GM12878 (cell line): ENCODE results near the gene MGLL. TPM values are rescaled to one million over a fixed set of nuclear protein-coding genes. Genes with fewer than 3 reads are reported as not detected.

Source experiments
- ATAC-seq: fragments of 200-7000 bp; cut with Tn5 transposase; 3 replicates; pipeline ENCODE4 v1.9.1; 2020; ENCODE audit warnings: mild to moderate bottlenecking, moderate library complexity
- BruUV-seq: library from RNA; stranded (reverse); fragments of 400-500 nt; replicated peaks from 2 replicates; lab custom pipeline; 2021; lab: Mats Ljungman, UMichigan
- CTCF ChIA-PET: fragments of 300-600 bp; sonication (Branson Sonifier 250); formaldehyde crosslinking; extraction: SDS; loops from one replicate; lab custom pipeline; 2021; ENCODE audit warnings: inconsistent platforms; lab: Yijun Ruan, JAX
- POLR2A ChIA-PET: fragments of 350-600 bp; formaldehyde crosslinking; extraction: SDS; loops from one replicate; lab custom pipeline; 2021; ENCODE audit warnings: inconsistent platforms; lab: Charles Lee
- RAD21 ChIA-PET: fragments of 300-600 bp; sonication (Branson Sonifier 250); formaldehyde crosslinking; loops from one replicate; lab custom pipeline; 2023; ENCODE audit warnings: antibody characterized with exemption; ENCODE audit not compliant: unreplicated experiment; lab: Charles Lee
- SMC1A ChIA-PET: fragments of 300-600 bp; sonication (Branson Sonifier 250); formaldehyde crosslinking; loops from one replicate; lab custom pipeline; 2023; ENCODE audit not compliant: unreplicated experiment, uncharacterized antibody; lab: Charles Lee
- DNase-seq: peaks from one replicate; pipeline ENCODE4 v3.0.0-alpha.2; 2011; ENCODE audit warnings: low read depth, low spot score
- FAIRE-seq: peaks from 3 replicates; lab custom pipeline; 2011; peaks lifted over from hg19 to GRCh38; lab: Jason Lieb, UNC
- H2AFZ ChIP-seq: 2 replicates; pipeline ENCODE4 v1.6.0; 2011; ENCODE audit warnings: low read depth, low read length, control low read depth; ENCODE audit not compliant: control insufficient read depth
- H3K27ac ChIP-seq: 2 replicates; pipeline ENCODE4 v1.5.1; 2011; ENCODE audit warnings: control low read depth; ENCODE audit not compliant: control insufficient read depth, insufficient read depth
- H3K27me3 ChIP-seq, 2 experiments: replicated peaks in 1 of 2; 2 replicates each; pipeline versions ENCODE4 v1.6.0 to v1.6.1; 2011; ENCODE audit warnings: low read length in 1 of 2; ENCODE audit not compliant: control insufficient read depth in 2 of 2, insufficient read depth in 2 of 2
- H3K36me3 ChIP-seq, 2 experiments: 2 replicates each; pipeline ENCODE4 v1.5.1; 2011; ENCODE audit warnings: low read length in 1 of 2; ENCODE audit not compliant: control insufficient read depth in 2 of 2, insufficient read depth in 2 of 2
- H3K4me1 ChIP-seq: 2 replicates; pipeline ENCODE4 v1.6.1; 2011; ENCODE audit warnings: mild to moderate bottlenecking, low read length, moderate library complexity, mixed read lengths; ENCODE audit not compliant: control insufficient read depth, insufficient read depth
- H3K4me2 ChIP-seq: 2 replicates; pipeline ENCODE4 v1.6.0; 2011; ENCODE audit warnings: control low read depth; ENCODE audit not compliant: control insufficient read depth, insufficient read depth
- H3K4me3 ChIP-seq: fragments of 200-600 bp; sonication (generic); 2 replicates; pipeline ENCODE4 v1.5.1; 2016
- H3K79me2 ChIP-seq: 2 replicates; pipeline ENCODE4 v1.6.0; 2011; ENCODE audit warnings: low read length; ENCODE audit not compliant: control insufficient read depth, insufficient read depth
- H3K9ac ChIP-seq: 2 replicates; pipeline ENCODE4 v1.8.0; 2011; ENCODE audit warnings: low read length, control low read depth, mixed read lengths; ENCODE audit not compliant: control insufficient read depth, insufficient read depth
- H3K9me3 ChIP-seq: replicated peaks from 3 replicates; pipeline ENCODE4 v1.5.1; 2011; ENCODE audit warnings: mild to moderate bottlenecking, low read length; ENCODE audit not compliant: control insufficient read depth, insufficient read depth
- H4K20me1 ChIP-seq: 2 replicates; pipeline ENCODE4 v1.6.0; 2011; ENCODE audit not compliant: control insufficient read depth, insufficient read depth
- CBFB ChIP-seq: IDR thresholded peaks from 2 replicates; pipeline ENCODE4 v1.6.1; 2016; ENCODE audit warnings: antibody characterized with exemption, low read depth
- LARP7 ChIP-seq: fragments of 450-650 bp; IDR thresholded peaks from 2 replicates; pipeline ENCODE4 v1.6.1; 2017; ENCODE audit warnings: mild to moderate bottlenecking
- MAX ChIP-seq: IDR thresholded peaks from 2 replicates; pipeline ENCODE4 v1.6.1; 2012; ENCODE audit warnings: low read depth, low read length, improper control_type of control experiment
- NFYB ChIP-seq: IDR thresholded peaks from 2 replicates; pipeline ENCODE4 v1.6.1; 2011; ENCODE audit warnings: low read depth, mild to moderate bottlenecking, low read length, improper control_type of control experiment, moderate library complexity; ENCODE audit not compliant: insufficient read depth
- PAX8 ChIP-seq: fragments of 450-650 bp; IDR thresholded peaks from 2 replicates; pipeline ENCODE4 v1.6.1; 2017; ENCODE audit warnings: mild to moderate bottlenecking, moderate library complexity
- RELA ChIP-seq: fragments of 450-650 bp; IDR thresholded peaks from 2 replicates; pipeline ENCODE4 v1.8.0; 2014; ENCODE audit warnings: borderline replicate concordance; ENCODE audit not compliant: partially characterized antibody
- SREBF2 ChIP-seq: IDR thresholded peaks from 2 replicates; pipeline ENCODE4 v1.6.1; 2012; ENCODE audit warnings: mild to moderate bottlenecking, low read length
- SUPT20H ChIP-seq: IDR thresholded peaks from 2 replicates; pipeline ENCODE4 v1.6.1; 2011; ENCODE audit warnings: low read depth, mild to moderate bottlenecking, low read length, moderate library complexity, borderline replicate concordance; ENCODE audit not compliant: control insufficient read depth
- TCF3 ChIP-seq: IDR thresholded peaks from 2 replicates; pipeline ENCODE4 v1.6.1; 2012; ENCODE audit warnings: low read depth, mild to moderate bottlenecking, low read length, borderline replicate concordance; ENCODE audit not compliant: insufficient read depth
- WGBS: methylation state at CpG from one replicate; pipeline ENCODE4 v1.1.6; 2016; ENCODE audit warnings: low lambda C conversion rate; ENCODE audit not compliant: insufficient replicate concordance, insufficient coverage; ENCODE audit errors: missing lambda C conversion rate; 5-methylcytosine and 5-hydroxymethylcytosine counted together
- in situ Hi-C: fragments of 300-500 bp; cut with MboI; formaldehyde crosslinking; loops from 9 replicates; pipeline ENCODE4 v1.14.3; 2018; ENCODE audit warnings: mixed read lengths
- intact Hi-C: fragments of 100-400 bp; cut with micrococcal nuclease; formaldehyde crosslinking; loops from one replicate; pipeline ENCODE4 v1.14.2; 2022; ENCODE audit not compliant: unreplicated experiment
- polyA plus RNA-seq, 11 experiments: library from polyadenylated mRNA; depleted of rRNA in 4 of 11; unstranded in 6 of 11; stranded (reverse) in 5 of 11; fragments of >200 nt; fragmentation: Nextera tagmentation in 4 of 11; fragmentation: Illumina TruSeq in 1 of 11; extraction: Ambion mirVana in 4 of 11; extraction: Trizol in 1 of 11; gene quantifications; 1 replicate in 1 of 11; 2 replicates in 10 of 11; pipeline versions ENCODE4 v1.2.1 to v1.2.3, GENCODE V29; 2011 to 2016; ENCODE audit warnings: inconsistent platforms in 2 of 11, missing spikeins in 2 of 11, low read depth in 1 of 11
- total RNA-seq, 4 experiments: library from RNA; depleted of rRNA in 3 of 4; stranded (reverse); fragments of >200 nt in 3 of 4; fragmentation: Illumina TruSeq in 1 of 4; extraction: Trizol in 1 of 4; gene quantifications; 2 replicates each; pipeline versions ENCODE4 v1.2.1 to v1.2.3, GENCODE V29; 2013 to 2021
- TF ChIP-seq, protein P1 (sequence below): IDR thresholded peaks from 2 replicates; pipeline ENCODE4 v1.6.1; 2011; ENCODE audit warnings: low read depth, low read length, improper control_type of control experiment, borderline replicate concordance

Gene MGLL
- total and polyA plus RNA-seq, 10 of the 15 experiments (the other 5 are each of a cell fraction or from before 2014, with no cell fraction given) = 44.9 to 177 (median 72.9) TPM

DNA sequence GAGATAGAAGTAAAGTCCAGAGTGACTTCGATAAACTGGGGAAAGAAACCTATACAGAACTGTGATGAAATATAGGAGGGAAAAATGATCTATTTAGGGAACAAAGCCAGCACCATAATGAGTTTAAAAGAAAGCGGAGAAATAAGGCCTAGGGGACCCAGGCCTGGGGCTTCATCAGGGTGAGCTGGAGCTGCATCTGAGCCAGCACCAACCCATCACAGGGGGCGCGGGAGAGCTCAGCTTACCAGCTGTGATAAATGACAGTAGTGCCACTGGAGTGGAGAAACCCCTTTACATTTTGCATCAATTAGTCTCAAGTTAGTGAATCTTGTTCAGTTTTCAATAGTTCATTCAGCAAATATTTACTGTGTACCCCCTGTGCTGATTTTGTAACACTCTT is 172.1 kb downstream of the MGLL start:
- H3K9me3 ChIP-seq = no peaks in the 10 kb centered on the region
- TF ChIP-seq CBFB (no peak), SUPT20H (no peak), NFYB (no peak), PAX8 (no peak), MAX (no peak), SREBF2 (no peak), RELA (no peak), LARP7 (no peak), TCF3 (no peak)
- TF ChIP-seq, protein P1, sequence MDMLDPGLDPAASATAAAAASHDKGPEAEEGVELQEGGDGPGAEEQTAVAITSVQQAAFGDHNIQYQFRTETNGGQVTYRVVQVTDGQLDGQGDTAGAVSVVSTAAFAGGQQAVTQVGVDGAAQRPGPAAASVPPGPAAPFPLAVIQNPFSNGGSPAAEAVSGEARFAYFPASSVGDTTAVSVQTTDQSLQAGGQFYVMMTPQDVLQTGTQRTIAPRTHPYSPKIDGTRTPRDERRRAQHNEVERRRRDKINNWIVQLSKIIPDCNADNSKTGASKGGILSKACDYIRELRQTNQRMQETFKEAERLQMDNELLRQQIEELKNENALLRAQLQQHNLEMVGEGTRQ = no peak
- no peak overlapping the region for H3K27ac ChIP-seq
- ChIA-PET SMC1A (interaction anchor here (1.5 to 2.5 kb wide), 4 partner anchors 100 to 445 kb away, joined by 3 to 7 read pairs (median 4); no protein-coding TSS in a partner anchor), RAD21 (interaction anchor here (0.9 to 2.5 kb wide), 2 partner anchors 86 to 321 kb away, joined by 3 to 8 read pairs; no protein-coding TSS in a partner anchor), POLR2A (no interaction called here), CTCF (interaction anchor here (0.6 to 4.1 kb wide), 9 partner anchors 14 to 321 kb away, joined by 3 to 53 read pairs (median 3); no protein-coding TSS in a partner anchor)
- ATAC-seq (no peak), FAIRE-seq (no peak), DNase-seq (no peak)
- H3K9ac ChIP-seq = no peak overlapping the region
- H3K27me3 ChIP-seq = no peaks in the 10 kb centered on the region; a peak in 1 of 4 replicates
- H3K4me1 ChIP-seq = peaks cover 6% of the 10 kb centered on the region; the same call in 1 of the 2 replicates
- H3K79me2 ChIP-seq = no peaks in the 10 kb centered on the region
- 93% methylated on average over 4 of the region's 4 CpGs for WGBS
- no peak overlapping the region for H2AFZ ChIP-seq
- no TSS peak for BruUV-seq
- H3K4me2 ChIP-seq = no peak overlapping the region
- intact Hi-C loops = no loop called here
- H3K36me3 ChIP-seq = no peaks in the 10 kb centered on the region
- H4K20me1 ChIP-seq = no peaks in the 10 kb centered on the region
- no peak overlapping the region for H3K4me3 ChIP-seq
- in situ Hi-C loops = loop anchor here (5.0 kb wide), 1 partner anchor 312 kb away; no protein-coding TSS in a partner anchor
